ACHN (cell line): ENCODE results near the gene SPATA3.

ENCODE experiments used
- DNase-seq: peaks from one replicate; pipeline ENCODE4 v3.0.0-alpha.2; 2015
- in situ Hi-C: cut with HindIII; loops from 2 replicates; pipeline ENCODE4 v1.10.0; 2017; ENCODE audit warnings: low sequenced_read_pairs, low pct_ligation_motif_present, low pct_unique_long_range_greater_than_20kb

SPATA3 gene

DNA sequence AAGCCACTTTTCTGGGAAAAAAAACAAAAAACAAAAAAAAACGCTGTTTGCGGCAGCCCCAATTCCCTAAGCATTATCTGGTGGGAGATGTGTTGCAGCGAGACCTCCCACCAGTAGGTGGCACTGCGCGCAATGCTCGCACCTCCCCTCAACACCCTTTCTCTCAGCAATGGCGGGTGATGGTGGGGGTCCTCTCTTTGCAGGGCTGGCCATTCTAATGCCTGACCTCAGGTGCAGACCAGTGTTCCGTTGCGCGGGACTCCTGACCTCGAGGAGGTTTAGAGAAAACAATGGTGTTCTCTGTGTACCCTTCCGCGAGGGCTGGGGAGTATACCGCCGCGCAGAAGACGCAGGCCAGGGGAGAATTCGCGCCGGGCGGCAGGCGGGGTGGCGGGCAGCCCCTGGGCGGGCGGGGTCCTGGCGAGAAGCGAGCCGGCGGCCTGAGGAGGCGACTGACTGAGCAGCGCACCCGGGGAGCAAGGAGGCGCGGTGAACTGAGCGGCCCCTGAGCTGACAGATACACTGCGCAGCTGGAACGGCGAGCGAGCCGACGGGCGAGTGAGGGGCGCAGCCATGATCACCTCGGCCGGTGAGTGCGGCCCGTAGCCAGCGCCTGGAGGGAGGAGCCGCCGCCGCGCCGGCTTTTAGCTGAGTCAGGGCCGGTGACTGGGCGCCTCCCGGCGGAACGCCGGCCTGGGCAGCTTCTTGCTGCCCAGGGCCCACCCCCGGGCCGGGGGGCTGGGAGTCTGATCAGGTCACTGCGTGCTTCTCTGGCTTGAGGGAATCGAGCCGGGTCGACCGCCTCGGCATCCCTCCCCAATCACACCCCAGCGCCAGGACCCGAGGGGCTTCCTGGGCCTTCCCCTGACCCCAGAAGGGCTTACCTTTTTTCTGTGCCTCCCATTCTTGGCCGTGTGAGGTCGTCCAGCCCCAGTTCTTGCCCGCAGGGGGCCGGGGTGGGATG lies 60.8 kb downstream of the SPATA3 start, which contains the start of gene PSMD1:
TSS of gene PSMD1 (plus strand) at position 415 of the 964 bp plus-strand sequence. CDS start at position 574, 159 bp downstream.
- in situ Hi-C loops = no loop called here
- DNase-seq = peak; percentile 93

DNA sequence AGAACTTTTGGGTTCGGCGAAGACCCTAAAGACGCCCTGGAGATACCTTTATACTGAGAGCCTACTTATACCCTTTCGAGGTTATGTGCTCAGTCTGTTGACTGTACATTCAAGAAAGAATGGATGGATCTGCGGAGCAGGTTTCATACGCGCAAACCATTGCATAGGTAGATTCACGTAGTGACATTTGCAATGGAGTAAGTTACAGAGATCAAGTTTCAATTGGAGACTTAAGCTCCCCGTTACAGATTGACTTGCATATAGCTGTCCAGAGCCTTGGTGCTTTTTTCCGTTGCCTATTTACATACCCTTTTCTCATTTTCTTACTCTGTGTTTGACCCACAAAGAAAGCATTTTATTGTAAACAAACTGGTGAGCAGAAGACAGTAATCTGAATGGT lies 61.7 kb downstream of the SPATA3 start:
- in situ Hi-C loops = no loop called here
- DNase-seq = peak; percentile 34
